HPDE6-E6E7 (cell line): ENCODE data around the gene DERA.
"Not testable (repeated sequence)": the region's sequence is repeated elsewhere in the genome, so short reads cannot be mapped to it uniquely, and the experiment has no call there.

Experiments used
- DNase-seq: peaks from one replicate; pipeline ENCODE4 v3.0.0; 2011; ENCODE audit warnings: missing footprints; ENCODE audit errors: extremely low spot score

Gene DERA

GRCh38 chr12:16008421-16008824 is 97.3 kb downstream of the DERA start:
- DNase-seq, result no peak

- no peak for DNase-seq
These were observed 101.0 kb downstream of the DERA start for GRCh38 chr12:16012117-16012516.

GRCh38 chr12:16013722-16014121 is 102.6 kb downstream of the DERA start:
- not testable (repeated sequence) for DNase-seq

GRCh38 chr12:16014394-16014793 is 103.3 kb downstream of the DERA start:
- DNase-seq, result not testable (repeated sequence)

GRCh38 chr12:16016748-16017147 is 105.6 kb downstream of the DERA start:
- no peak for DNase-seq

GRCh38 chr12:16018306-16018705 is 107.2 kb downstream of the DERA start:
- DNase-seq, result no peak

- DNase-seq, result no peak
These were observed 108.0 kb downstream of the DERA start for GRCh38 chr12:16019136-16019535.

- no peak for DNase-seq
These were observed 108.9 kb downstream of the DERA start for GRCh38 chr12:16020031-16020430.

GRCh38 chr12:16021026-16021425 is 109.9 kb downstream of the DERA start:
- DNase-seq, result no peak

- DNase-seq, result no peak
These were observed 110.5 kb downstream of the DERA start for GRCh38 chr12:16021676-16022075.

- DNase-seq, result no peak
These were observed 115.9 kb downstream of the DERA start for GRCh38 chr12:16027002-16027401.

- no peak for DNase-seq
These were observed 119.6 kb downstream of the DERA start for GRCh38 chr12:16030744-16031143.

- no peak for DNase-seq
These were observed 123.1 kb downstream of the DERA start for GRCh38 chr12:16034136-16034817.

- DNase-seq, result no peak
These were observed 124.9 kb downstream of the DERA start for GRCh38 chr12:16036073-16036472.

- DNase-seq, result no peak
These were observed 126.4 kb downstream of the DERA start for GRCh38 chr12:16037533-16037932.

- DNase-seq, result no peak
These were observed 132.3 kb downstream of the DERA start for GRCh38 chr12:16043480-16043879.

- DNase-seq, result no peak
These were observed 135.1 kb downstream of the DERA start for GRCh38 chr12:16046266-16046665.

- no peak for DNase-seq
These were observed 137.4 kb downstream of the DERA start for GRCh38 chr12:16048511-16048910.

- DNase-seq, result no peak
These were observed 145.8 kb downstream of the DERA start for GRCh38 chr12:16056910-16057309.

GRCh38 chr12:16057351-16057751 is 146.2 kb downstream of the DERA start:
- not testable (repeated sequence) for DNase-seq

GRCh38 chr12:16062611-16063010 is 151.5 kb downstream of the DERA start:
- peak; percentile 3 for DNase-seq

GRCh38 chr12:16063726-16064125 is 152.6 kb downstream of the DERA start:
- DNase-seq, result no peak

- DNase-seq, result no peak
These were observed 159.0 kb downstream of the DERA start for GRCh38 chr12:16070113-16070512.

GRCh38 chr12:16072678-16073077 is 161.5 kb downstream of the DERA start:
- DNase-seq, result no peak
